Measurements from ENCODE around the gene BTBD6. TPM values are rescaled to one million over a fixed set of nuclear protein-coding genes. Genes with fewer than 3 reads are reported as not detected.

The BTBD6 gene
- total and polyA plus RNA-seq, 2 donors (not counting 3 experiments of a cell fraction or from before 2014, with no cell fraction given) = 63.1 to 65.0 TPM

DNA sequence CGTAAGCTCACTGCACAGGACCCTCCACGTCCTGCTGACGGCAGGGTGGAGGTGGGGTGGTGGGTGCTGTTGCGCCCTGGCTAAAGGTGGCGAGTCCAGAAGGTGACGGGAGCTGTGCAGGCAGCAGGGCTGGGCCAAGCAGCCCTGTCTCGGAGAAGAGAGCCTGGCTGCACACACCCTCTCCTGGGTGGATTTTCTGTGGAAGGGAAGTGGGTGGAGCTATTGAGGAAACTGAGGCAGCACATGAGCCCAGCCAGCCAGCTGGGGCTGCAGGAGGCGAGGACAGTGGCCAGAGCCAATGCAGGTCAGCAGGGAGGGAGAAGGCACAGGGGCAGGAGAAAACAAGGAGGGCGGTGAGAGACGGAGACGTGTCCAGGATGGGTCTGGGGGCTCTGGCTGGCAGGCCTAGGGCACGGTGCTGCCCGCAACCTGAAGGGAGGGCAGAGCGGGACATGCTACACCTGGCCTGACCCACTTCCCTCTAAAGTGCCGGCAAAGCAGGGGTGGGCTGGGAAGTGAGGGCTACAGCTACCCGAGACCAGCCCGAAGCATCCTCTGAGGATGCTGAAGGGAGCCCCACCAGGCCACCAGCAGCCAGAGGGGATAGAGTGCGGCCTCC lies 20.5 kb downstream of the BTBD6 start:
- Histone ChIP-seq H4K20me1 (replicated peaks; ENCODE audit: control insufficient read depth, extremely low read depth, insufficient read depth, low read length) (no peaks in the 10 kb centered on the region), H3K4me1 (ENCODE audit: control insufficient read depth, extremely low read depth, insufficient read depth, low read length) (no peaks in the 10 kb centered on the region), H3K4me2 (ENCODE audit: insufficient read depth, low read length) (no peak overlapping the region), H3K4me3 (replicated peaks in 1 of 3; ENCODE audit: insufficient read depth in 1 of 3, low read depth in 1 of 3, low read length in 3 of 3) (no peak overlapping the region), H3K36me3 (ENCODE audit: control insufficient read depth in 2 of 2, extremely low read depth in 1 of 2, insufficient read depth in 2 of 2, low read length in 2 of 2) (peaks cover 0 to 5% of the 10 kb centered on the region in 2 experiments), H2AFZ (ENCODE audit: low read depth, low read length) (no peak overlapping the region), H3K27ac (ENCODE audit: insufficient read depth, low read depth, low read length) (no peak overlapping the region), H3K27me3 (ENCODE audit: control insufficient read depth in 2 of 2, insufficient read depth in 2 of 2, low read length in 2 of 2) (no peaks in the 10 kb centered on the region), H3K9me3 (replicated peaks; ENCODE audit: control insufficient read depth, insufficient read depth, low read length) (no peaks in the 10 kb centered on the region), H3K9ac (replicated peaks; ENCODE audit: extremely low read depth, insufficient read depth, low read length) (no peak overlapping the region), H3K9me1 (replicated peaks; ENCODE audit: control insufficient read depth, extremely low read depth, insufficient read depth, low read length) (no peaks in the 10 kb centered on the region), H3K79me2 (ENCODE audit: control insufficient read depth, insufficient read depth, low read length) (peaks cover 2% of the 10 kb centered on the region)
- BruUV-seq (replicated peaks) = no TSS peak
- no peak for TF ChIP-seq MYC (IDR thresholded peaks at IDR 0.05; ENCODE audit: low read depth, low read length)
- TF ChIP-seq POLR2AphosphoS5 (IDR thresholded peaks at IDR 0.05; ENCODE audit: insufficient read depth, low read depth, low read length) = no peak
- TF ChIP-seq GATA2 (IDR thresholded peaks at IDR 0.05; ENCODE audit: insufficient read depth, insufficient read length, low read depth, low read length) = no peak
- TF ChIP-seq JUN (IDR thresholded peaks at IDR 0.05; ENCODE audit: borderline replicate concordance, insufficient read depth, insufficient read length, low read depth) = no peak
- TF ChIP-seq POLR2A (IDR thresholded peaks at IDR 0.05; ENCODE audit: low read depth, low read length) = no peak
- TF ChIP-seq, protein P1, sequence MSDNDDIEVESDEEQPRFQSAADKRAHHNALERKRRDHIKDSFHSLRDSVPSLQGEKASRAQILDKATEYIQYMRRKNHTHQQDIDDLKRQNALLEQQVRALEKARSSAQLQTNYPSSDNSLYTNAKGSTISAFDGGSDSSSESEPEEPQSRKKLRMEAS (IDR thresholded peaks at IDR 0.05; ENCODE audit: insufficient read depth, insufficient read length) = no peak
- TF ChIP-seq EZH2 (IDR thresholded peaks at IDR 0.05; ENCODE audit: borderline replicate concordance, low read depth, low read length, severe bottlenecking) = no peak
- no peak for TF ChIP-seq FOS (IDR thresholded peaks at IDR 0.05; ENCODE audit: borderline replicate concordance, insufficient read depth, low read length)
- TF ChIP-seq, protein P2, sequence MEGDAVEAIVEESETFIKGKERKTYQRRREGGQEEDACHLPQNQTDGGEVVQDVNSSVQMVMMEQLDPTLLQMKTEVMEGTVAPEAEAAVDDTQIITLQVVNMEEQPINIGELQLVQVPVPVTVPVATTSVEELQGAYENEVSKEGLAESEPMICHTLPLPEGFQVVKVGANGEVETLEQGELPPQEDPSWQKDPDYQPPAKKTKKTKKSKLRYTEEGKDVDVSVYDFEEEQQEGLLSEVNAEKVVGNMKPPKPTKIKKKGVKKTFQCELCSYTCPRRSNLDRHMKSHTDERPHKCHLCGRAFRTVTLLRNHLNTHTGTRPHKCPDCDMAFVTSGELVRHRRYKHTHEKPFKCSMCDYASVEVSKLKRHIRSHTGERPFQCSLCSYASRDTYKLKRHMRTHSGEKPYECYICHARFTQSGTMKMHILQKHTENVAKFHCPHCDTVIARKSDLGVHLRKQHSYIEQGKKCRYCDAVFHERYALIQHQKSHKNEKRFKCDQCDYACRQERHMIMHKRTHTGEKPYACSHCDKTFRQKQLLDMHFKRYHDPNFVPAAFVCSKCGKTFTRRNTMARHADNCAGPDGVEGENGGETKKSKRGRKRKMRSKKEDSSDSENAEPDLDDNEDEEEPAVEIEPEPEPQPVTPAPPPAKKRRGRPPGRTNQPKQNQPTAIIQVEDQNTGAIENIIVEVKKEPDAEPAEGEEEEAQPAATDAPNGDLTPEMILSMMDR (IDR thresholded peaks at IDR 0.05; ENCODE audit: extremely low read depth in 1 of 2, insufficient read depth in 1 of 2, low read depth in 1 of 2, low read length in 2 of 2) = no peak
- CTCF ChIA-PET = interaction anchor here (1.8 kb wide), 1 partner anchor 83 kb away, joined by 6 read pairs; no protein-coding TSS in a partner anchor
- intact Hi-C loops (cut with micrococcal nuclease) = no loop called here
- no peak for DNase-seq (ENCODE audit: low read depth, low spot score)
- FAIRE-seq = no peak
- dilution Hi-C loops (cut with MboI; ENCODE audit: extremely low pct_ligation_motif_present, low sequenced_read_pairs) = no loop called here
- POLR2A ChIA-PET = no interaction called here
